Immature natural killer cell (primary cell): ENCODE results near the gene COL9A2. TPM values are rescaled to one million over a fixed set of nuclear protein-coding genes. Genes with fewer than 3 reads are reported as not detected.
"Not testable (repeated sequence)": the region's sequence is repeated elsewhere in the genome, so short reads cannot be mapped to it uniquely, and the experiment has no call there.

Experiments used
- DNase-seq, 3 donors: peaks; one replicate each; pipeline ENCODE4 v3.0.0; 2022; ENCODE audit warnings: mixed read lengths in 1 of 3
- H3K27ac Mint-ChIP-seq, 6 donors: one replicate each; pipeline ENCODE4 v1.8.0; 2020; ENCODE audit warnings: mixed read lengths in 6 of 6, mild to moderate bottlenecking in 5 of 6, inconsistent platforms in 4 of 6, moderate library complexity in 3 of 6
- H3K27me3 Mint-ChIP-seq, 3 donors: one replicate each; pipeline ENCODE4 v1.8.0; 2020 to 2021; ENCODE audit warnings: low read depth in 3 of 3, mild to moderate bottlenecking in 3 of 3, mixed read lengths in 3 of 3, moderate library complexity in 3 of 3, inconsistent platforms in 1 of 3
- H3K36me3 Mint-ChIP-seq, 3 donors: one replicate each; pipeline ENCODE4 v1.8.0; 2020; ENCODE audit warnings: mixed read lengths in 3 of 3, inconsistent platforms in 2 of 3, mild to moderate bottlenecking in 2 of 3
- H3K4me1 Mint-ChIP-seq, 2 donors: one replicate each; pipeline ENCODE4 v1.8.0; 2020; ENCODE audit warnings: inconsistent platforms in 2 of 2, mild to moderate bottlenecking in 2 of 2, mixed read lengths in 2 of 2, moderate library complexity in 1 of 2
- H3K4me3 Mint-ChIP-seq, 5 donors: one replicate each; pipeline ENCODE4 v1.8.0; 2020; ENCODE audit warnings: mild to moderate bottlenecking in 5 of 5, mixed read lengths in 5 of 5, inconsistent platforms in 3 of 5, moderate library complexity in 3 of 5
- H3K9me3 Mint-ChIP-seq, 6 donors: one replicate each; pipeline ENCODE4 v1.8.0; 2020; ENCODE audit warnings: mild to moderate bottlenecking in 6 of 6, mixed read lengths in 6 of 6, inconsistent platforms in 4 of 6, moderate library complexity in 3 of 6
- polyA plus RNA-seq, 3 donors: library from polyadenylated mRNA; unstranded; fragments of 300-500 nt; fragmentation: Illumina TruSeq; gene quantifications; one replicate each; pipeline ENCODE4 v1.2.3, GENCODE V29; 2021

Gene COL9A2
- polyA plus RNA-seq: 1 to 10 TPM in 2 of 3 donors, not detected in 1; 1.8 to 2.2 TPM

DNA sequence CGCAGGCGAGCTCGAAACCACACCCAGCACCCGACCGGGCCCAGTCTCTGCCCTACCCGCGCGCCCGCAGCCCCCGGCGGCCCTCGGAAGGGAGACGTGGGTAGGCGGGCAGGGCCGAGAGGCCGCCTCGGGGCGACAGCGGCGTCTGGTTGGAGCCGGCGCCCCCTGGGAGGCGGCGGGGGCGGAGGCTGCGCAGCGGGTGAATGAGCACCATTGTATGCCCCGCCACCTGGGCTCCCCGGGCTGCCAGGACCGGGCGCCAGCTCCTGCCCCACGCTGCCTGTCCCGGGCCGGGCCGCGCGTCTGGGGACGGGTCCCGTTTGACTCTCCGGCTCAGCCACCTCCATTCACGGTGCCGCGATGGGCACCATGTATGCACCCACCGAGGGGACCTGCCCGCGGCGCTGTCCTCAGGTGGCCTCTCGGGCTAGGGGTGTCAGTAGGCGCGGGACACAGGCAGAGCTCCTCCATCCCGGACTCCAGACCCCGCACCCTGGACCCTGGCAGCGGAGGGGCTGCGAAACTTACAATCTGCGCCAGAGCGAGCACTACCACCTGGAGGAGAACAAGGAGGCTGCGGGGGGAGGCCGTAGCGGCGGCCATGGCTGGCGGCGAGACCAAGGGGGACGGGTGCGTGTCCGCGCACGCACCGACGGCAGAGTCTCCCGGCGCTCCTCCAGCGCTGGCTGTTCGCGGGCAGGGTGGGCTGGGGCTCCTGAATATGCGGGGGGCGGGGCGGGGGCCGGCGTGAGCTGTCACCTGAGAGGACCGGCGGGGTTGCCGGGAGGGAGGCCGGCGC, at the start of gene COL9A2:
Gene COL9A2, minus strand, starts transcription at position 692 of the 799 bp plus-strand sequence. Its CDS starts 89 bp downstream, at position 603.
- H3K4me3 Mint-ChIP-seq: peak within 1 kb of the TSS; percentile 79 to 94 (median 90)
- no peaks in the 10 kb centered on the region for H3K36me3 Mint-ChIP-seq
- peak within 1 kb of the TSS in 2 of 6 donors; percentile 57 to 68 for H3K27ac Mint-ChIP-seq
- H3K4me1 Mint-ChIP-seq: peaks cover 18% of the 10 kb centered on the region in 2 donors
- H3K9me3 Mint-ChIP-seq: no peaks in the 10 kb centered on the region
- DNase-seq: peak; percentile 62 to 69 (median 65)
- H3K27me3 Mint-ChIP-seq: peaks cover 10 to 22% (median 13%) of the 10 kb centered on the region in 3 donors

GRCh38 chr1:40363721-40364120, 46.6 kb upstream of the COL9A2 start:
- Mint-ChIP-seq H3K9me3 (peaks cover 0 to 7% (median 2%) of the 10 kb centered on the region in 6 donors), H3K4me3 (no peak overlapping the region), H3K36me3 (peaks cover 0 to 4% (median 0%) of the 10 kb centered on the region in 3 donors), H3K27me3 (peaks cover 2 to 10% (median 2%) of the 10 kb centered on the region in 3 donors), H3K27ac (no peak overlapping the region), H3K4me1 (no peaks in the 10 kb centered on the region)
- no peak for DNase-seq

- Mint-ChIP-seq H3K4me3 (no peak overlapping the region), H3K27me3 (peaks cover 2 to 10% (median 6%) of the 10 kb centered on the region in 3 donors), H3K4me1 (no peaks in the 10 kb centered on the region), H3K27ac (peak overlapping the region in 1 of 6 donors; percentile 0), H3K9me3 (peaks cover 0 to 8% (median 2%) of the 10 kb centered on the region in 6 donors), H3K36me3 (peaks cover 0 to 4% (median 0%) of the 10 kb centered on the region in 3 donors)
- DNase-seq: no peak
Measured at GRCh38 chr1:40362699-40363098, 45.6 kb upstream of the COL9A2 start.

DNA sequence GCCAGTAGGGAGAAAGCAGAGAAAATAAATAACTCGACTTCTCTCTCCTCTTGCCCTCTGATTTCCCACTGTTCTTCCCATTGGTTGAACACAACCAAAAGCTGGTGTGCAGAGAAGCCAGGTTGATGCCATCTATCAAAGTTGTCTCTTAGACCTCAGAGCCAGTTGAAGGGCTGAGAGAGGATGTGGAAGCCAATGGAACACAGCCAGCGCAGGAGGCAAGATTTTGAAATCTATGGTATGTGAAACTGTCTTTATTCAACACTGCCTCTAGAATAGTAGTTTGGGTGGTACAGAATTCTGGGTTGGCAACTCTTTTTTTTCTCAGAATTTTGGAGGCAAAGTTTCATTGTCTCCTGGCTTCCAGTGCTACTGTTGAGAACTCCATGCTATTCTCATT, 45.1 kb upstream of the COL9A2 start:
- Mint-ChIP-seq H3K27ac (no peak overlapping the region), H3K4me1 (no peaks in the 10 kb centered on the region), H3K4me3 (no peak overlapping the region), H3K27me3 (peaks cover 2 to 10% (median 6%) of the 10 kb centered on the region in 3 donors), H3K36me3 (peaks cover 0 to 4% (median 0%) of the 10 kb centered on the region in 3 donors), H3K9me3 (peaks cover 0 to 8% (median 2%) of the 10 kb centered on the region in 6 donors)
- DNase-seq: no peak

- no peak for DNase-seq
- Mint-ChIP-seq H3K9me3 (peaks cover 0 to 8% (median 2%) of the 10 kb centered on the region in 6 donors), H3K4me1 (no peaks in the 10 kb centered on the region), H3K4me3 (no peak overlapping the region), H3K27ac (no peak overlapping the region), H3K27me3 (peaks cover 2 to 10% (median 6%) of the 10 kb centered on the region in 3 donors), H3K36me3 (peaks cover 0 to 4% (median 0%) of the 10 kb centered on the region in 3 donors)
Measured at GRCh38 chr1:40361637-40362036, 44.6 kb upstream of the COL9A2 start.

GRCh38 chr1:40361201-40361600, 44.1 kb upstream of the COL9A2 start:
- Mint-ChIP-seq H3K9me3 (peaks cover 0 to 8% (median 2%) of the 10 kb centered on the region in 6 donors), H3K4me1 (no peaks in the 10 kb centered on the region), H3K27ac (no peak overlapping the region), H3K27me3 (peaks cover 2 to 10% (median 6%) of the 10 kb centered on the region in 3 donors), H3K4me3 (no peak overlapping the region), H3K36me3 (peaks cover 0 to 4% (median 0%) of the 10 kb centered on the region in 3 donors)
- DNase-seq: no peak

GRCh38 chr1:40360631-40361030, 43.5 kb upstream of the COL9A2 start:
- DNase-seq: no peak
- peaks cover 0 to 8% (median 2%) of the 10 kb centered on the region in 6 donors for H3K9me3 Mint-ChIP-seq
- H3K36me3 Mint-ChIP-seq: peaks cover 0 to 4% (median 0%) of the 10 kb centered on the region in 3 donors
- H3K4me1 Mint-ChIP-seq: no peaks in the 10 kb centered on the region
- H3K27me3 Mint-ChIP-seq: peaks cover 2 to 8% (median 6%) of the 10 kb centered on the region in 3 donors
- no peak overlapping the region for H3K4me3 Mint-ChIP-seq
- no peak overlapping the region for H3K27ac Mint-ChIP-seq

DNA sequence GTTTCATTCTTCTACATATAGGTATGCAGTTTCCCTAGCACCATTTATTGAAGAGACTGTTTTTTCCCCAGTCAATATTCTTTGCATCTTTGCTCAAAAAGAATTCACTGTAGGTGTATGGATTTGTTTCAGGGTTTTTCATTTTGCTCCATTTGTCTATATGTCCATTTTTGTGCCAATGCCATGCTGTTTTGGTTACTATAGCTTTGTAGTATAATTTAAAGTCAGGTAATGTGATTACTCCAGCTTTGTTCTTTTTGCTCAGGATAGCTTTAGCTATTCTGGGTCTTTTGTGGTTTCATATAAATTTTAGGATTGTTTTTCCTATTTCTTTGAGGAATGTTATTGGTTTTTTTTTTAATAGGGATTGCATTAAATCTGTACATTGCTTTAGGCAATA, 40.5 kb upstream of the COL9A2 start:
- Mint-ChIP-seq H3K4me3 (no peak overlapping the region), H3K4me1 (no peaks in the 10 kb centered on the region)
- no peak for DNase-seq

GRCh38 chr1:40353082-40353481, 36.0 kb upstream of the COL9A2 start:
- DNase-seq: no peak
- Mint-ChIP-seq H3K36me3 (no peaks in the 10 kb centered on the region), H3K27me3 (peaks cover 0 to 1% (median 0%) of the 10 kb centered on the region in 3 donors), H3K4me3 (no peak overlapping the region), H3K4me1 (no peaks in the 10 kb centered on the region), H3K9me3 (no peaks in the 10 kb centered on the region), H3K27ac (no peak overlapping the region)

More for the DNA sequence above, 40.5 kb upstream of the COL9A2 start:
- Mint-ChIP-seq H3K27ac (no peak overlapping the region), H3K9me3 (peaks cover 0 to 8% (median 2%) of the 10 kb centered on the region in 6 donors), H3K27me3 (peaks cover 0 to 4% (median 0%) of the 10 kb centered on the region in 3 donors), H3K36me3 (peaks cover 0 to 4% (median 0%) of the 10 kb centered on the region in 3 donors)

- DNase-seq: no peak
- H3K36me3 Mint-ChIP-seq: no peaks in the 10 kb centered on the region
- H3K9me3 Mint-ChIP-seq: no peaks in the 10 kb centered on the region
- H3K4me3 Mint-ChIP-seq: no peak overlapping the region
- H3K4me1 Mint-ChIP-seq: no peaks in the 10 kb centered on the region
- H3K27ac Mint-ChIP-seq: peak overlapping the region in 1 of 6 donors; percentile 5
- peaks cover 0 to 2% (median 0%) of the 10 kb centered on the region in 3 donors for H3K27me3 Mint-ChIP-seq
Measured at GRCh38 chr1:40352126-40352525, 35.0 kb upstream of the COL9A2 start.

- Mint-ChIP-seq H3K36me3 (no peaks in the 10 kb centered on the region), H3K4me3 (no peak overlapping the region), H3K27ac (no peak overlapping the region), H3K9me3 (no peaks in the 10 kb centered on the region), H3K4me1 (no peaks in the 10 kb centered on the region), H3K27me3 (peaks cover 0 to 2% (median 0%) of the 10 kb centered on the region in 3 donors)
- no peak for DNase-seq
Measured at GRCh38 chr1:40351124-40351523, 34.0 kb upstream of the COL9A2 start.

DNA sequence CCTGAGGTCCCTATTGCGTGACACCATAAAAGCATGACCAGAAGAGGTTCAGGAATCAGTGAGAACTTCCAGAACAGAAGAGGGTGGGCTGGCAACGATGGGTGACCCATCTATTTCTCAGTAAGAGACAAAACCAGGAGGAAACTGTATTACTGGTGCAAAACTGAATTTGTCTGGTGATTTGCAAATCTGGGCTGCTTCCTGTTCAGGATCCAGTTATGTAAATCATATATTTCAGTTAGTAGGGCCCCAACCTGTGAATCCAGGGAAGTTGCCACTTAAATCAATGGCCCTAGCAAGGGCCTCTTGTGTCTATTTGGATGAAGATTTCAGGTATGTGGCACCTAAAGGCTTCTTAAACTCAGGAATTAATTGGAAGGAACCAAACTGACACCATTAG, 33.3 kb upstream of the COL9A2 start:
- H3K27ac Mint-ChIP-seq: no peak overlapping the region
- no peak for DNase-seq
- H3K4me3 Mint-ChIP-seq: no peak overlapping the region
- H3K27me3 Mint-ChIP-seq: peaks cover 0 to 2% (median 0%) of the 10 kb centered on the region in 3 donors
- H3K36me3 Mint-ChIP-seq: no peaks in the 10 kb centered on the region
- H3K9me3 Mint-ChIP-seq: no peaks in the 10 kb centered on the region
- no peaks in the 10 kb centered on the region for H3K4me1 Mint-ChIP-seq

DNA sequence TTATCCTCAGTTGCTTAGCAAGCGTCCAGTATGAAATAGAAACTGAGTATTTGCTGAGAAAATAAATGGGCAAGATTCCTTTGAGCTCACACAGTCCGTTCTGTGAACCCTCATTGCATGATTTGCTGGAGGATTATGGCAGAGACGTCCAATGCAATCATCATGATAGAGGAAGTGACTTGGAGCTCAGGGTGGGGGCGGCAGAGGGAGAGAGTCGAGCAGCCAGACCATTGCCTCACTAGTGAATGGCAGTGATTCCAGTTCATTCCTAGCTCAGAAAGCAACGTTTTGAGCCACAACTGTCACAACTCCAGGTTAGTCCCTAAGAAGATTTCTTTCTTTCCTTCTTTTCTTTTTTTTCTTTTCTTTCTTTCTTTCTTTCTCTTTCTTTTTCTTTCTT, 27.5 kb upstream of the COL9A2 start:
- Mint-ChIP-seq H3K36me3 (no peaks in the 10 kb centered on the region), H3K4me1 (no peaks in the 10 kb centered on the region), H3K27ac (no peak overlapping the region), H3K4me3 (no peak overlapping the region), H3K9me3 (no peaks in the 10 kb centered on the region), H3K27me3 (peaks cover 3 to 4% (median 3%) of the 10 kb centered on the region in 3 donors)
- no peak for DNase-seq

- H3K9me3 Mint-ChIP-seq, H3K4me1 Mint-ChIP-seq, H3K36me3 Mint-ChIP-seq, DNase-seq, H3K27me3 Mint-ChIP-seq, H3K4me3 Mint-ChIP-seq: not testable (repeated sequence)
- peak overlapping the region in 1 of 6 donors; percentile 5 for H3K27ac Mint-ChIP-seq
Measured at GRCh38 chr1:40342381-40342717, 25.3 kb upstream of the COL9A2 start.
